ENCODE measurements around the gene ZFYVE27.

DNA sequence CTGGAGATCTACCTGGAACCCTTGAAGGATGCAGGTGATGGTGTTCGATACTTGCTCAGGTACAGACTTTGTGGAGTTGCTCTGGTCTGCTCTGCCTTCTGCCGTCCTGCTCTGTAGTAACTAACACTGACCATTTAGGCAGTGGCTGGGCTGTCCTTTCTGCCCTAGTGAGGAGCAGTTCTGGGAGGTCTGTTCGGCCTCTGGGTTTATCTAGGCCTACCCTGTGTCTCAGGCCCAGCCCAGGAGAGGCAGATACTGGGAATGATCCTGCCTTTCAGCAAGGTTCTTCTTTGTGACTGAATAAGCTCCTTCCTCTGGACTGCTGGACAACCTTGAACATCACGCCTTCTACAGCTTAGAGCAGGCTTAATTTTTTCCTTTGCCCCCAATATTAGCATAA lies 1.7 kb downstream of the ZFYVE27 start:
- no peak for TF ChIP-seq CTCF (IDR thresholded peaks at IDR 0.05)
- TF ChIP-seq POLR2A (IDR thresholded peaks at IDR 0.05), result no peak
